ENCODE results near the gene FNDC10. TPM values are rescaled to one million over a fixed set of nuclear protein-coding genes. Genes with fewer than 3 reads are reported as not detected.

The FNDC10 gene
- total and polyA plus RNA-seq, 2 donors (not counting 3 experiments of a cell fraction or from before 2014, with no cell fraction given): 1.5 to 2.3 TPM

GRCh38 chr1:1598051-1598719 is 1.8 kb downstream of the FNDC10 start:
- Histone ChIP-seq H2AFZ (ENCODE audit: low read depth, low read length) (no peak overlapping the region), H3K9ac (replicated peaks; ENCODE audit: extremely low read depth, insufficient read depth, low read length) (no peak overlapping the region), H3K27ac (ENCODE audit: insufficient read depth, low read depth, low read length) (no peak overlapping the region), H3K79me2 (ENCODE audit: control insufficient read depth, insufficient read depth, low read length) (no peaks in the 10 kb centered on the region), H3K4me2 (ENCODE audit: insufficient read depth, low read length) (no peak overlapping the region), H3K4me1 (ENCODE audit: control insufficient read depth, extremely low read depth, insufficient read depth, low read length) (no peaks in the 10 kb centered on the region), H3K4me3 (replicated peaks in 1 of 3; ENCODE audit: insufficient read depth in 1 of 3, low read depth in 1 of 3, low read length in 3 of 3) (no peak overlapping the region), H3K36me3 (ENCODE audit: control insufficient read depth in 2 of 2, extremely low read depth in 1 of 2, insufficient read depth in 2 of 2, low read length in 2 of 2) (no peaks in the 10 kb centered on the region), H3K9me3 (replicated peaks; ENCODE audit: control insufficient read depth, insufficient read depth, low read length) (no peaks in the 10 kb centered on the region), H4K20me1 (replicated peaks; ENCODE audit: control insufficient read depth, extremely low read depth, insufficient read depth, low read length) (no peaks in the 10 kb centered on the region), H3K27me3 (ENCODE audit: control insufficient read depth in 2 of 2, insufficient read depth in 2 of 2, low read length in 2 of 2) (peaks cover 18 to 31% of the 10 kb centered on the region in 2 experiments), H3K9me1 (replicated peaks; ENCODE audit: control insufficient read depth, extremely low read depth, insufficient read depth, low read length) (no peaks in the 10 kb centered on the region)
- POLR2A ChIA-PET: no interaction called here
- no TSS peak for BruUV-seq (replicated peaks)
- TF ChIP-seq MAX (IDR thresholded peaks at IDR 0.05; ENCODE audit: insufficient read depth, insufficient read length) (no peak), JUN (IDR thresholded peaks at IDR 0.05; ENCODE audit: borderline replicate concordance, insufficient read depth, insufficient read length, low read depth) (no peak), MYC (IDR thresholded peaks at IDR 0.05; ENCODE audit: low read depth, low read length) (no peak), CTCF (IDR thresholded peaks at IDR 0.05; ENCODE audit: extremely low read depth in 1 of 2, insufficient read depth in 1 of 2, low read depth in 1 of 2, low read length in 2 of 2) (no peak), GATA2 (IDR thresholded peaks at IDR 0.05; ENCODE audit: insufficient read depth, insufficient read length, low read depth, low read length) (no peak), POLR2A (IDR thresholded peaks at IDR 0.05; ENCODE audit: low read depth, low read length) (no peak), POLR2AphosphoS5 (IDR thresholded peaks at IDR 0.05; ENCODE audit: insufficient read depth, low read depth, low read length) (no peak), FOS (IDR thresholded peaks at IDR 0.05; ENCODE audit: borderline replicate concordance, insufficient read depth, low read length) (no peak), EZH2 (IDR thresholded peaks at IDR 0.05; ENCODE audit: borderline replicate concordance, low read depth, low read length, severe bottlenecking) (no peak)
- DNase-seq (ENCODE audit: low read depth, low spot score): no peak
- dilution Hi-C loops (cut with MboI; ENCODE audit: extremely low pct_ligation_motif_present, low sequenced_read_pairs): no loop called here
- no peak for FAIRE-seq
- intact Hi-C loops (cut with micrococcal nuclease): no loop called here
- CTCF ChIA-PET: interaction anchor here (1.5 to 1.8 kb wide), 2 partner anchors 11 to 21 kb away, joined by 5 to 6 read pairs; no protein-coding TSS in a partner anchor

Data from endothelial cell of umbilical vein (primary cell).